GM18517 (cell line): ENCODE measurements around the gene TEAD1.

ENCODE experiments used
- ATAC-seq: cut with Tn5 transposase; IDR thresholded peaks from one replicate; pipeline ENCODE4 v1.9.1; 2021; ENCODE audit warnings: mild to moderate bottlenecking, moderate library complexity; ENCODE audit not compliant: unreplicated experiment

The TEAD1 gene

DNA sequence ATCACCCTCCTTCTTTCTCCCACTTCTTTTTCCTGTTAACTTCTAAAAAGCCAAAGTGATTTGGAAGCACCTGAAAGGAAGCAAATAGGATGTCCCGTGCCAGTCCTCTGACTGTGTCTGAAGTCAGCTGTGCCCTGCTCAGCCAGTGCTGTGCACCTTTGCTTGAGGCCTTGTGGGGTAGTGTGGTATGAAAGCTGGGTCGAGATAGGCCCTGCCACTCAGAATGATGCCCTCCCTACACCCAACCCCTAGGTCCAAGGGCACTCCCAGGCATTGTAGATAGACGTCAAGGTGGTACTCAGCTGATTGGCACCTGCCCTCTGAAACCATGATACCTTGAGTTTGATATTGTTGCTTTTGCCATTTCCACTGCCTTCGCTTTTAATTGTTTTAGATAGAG lies 251.3 kb downstream of the TEAD1 start:
- ATAC-seq: no peak

GRCh38 chr11:12927221-12927620 lies 253.0 kb downstream of the TEAD1 start:
- no peak for ATAC-seq

DNA sequence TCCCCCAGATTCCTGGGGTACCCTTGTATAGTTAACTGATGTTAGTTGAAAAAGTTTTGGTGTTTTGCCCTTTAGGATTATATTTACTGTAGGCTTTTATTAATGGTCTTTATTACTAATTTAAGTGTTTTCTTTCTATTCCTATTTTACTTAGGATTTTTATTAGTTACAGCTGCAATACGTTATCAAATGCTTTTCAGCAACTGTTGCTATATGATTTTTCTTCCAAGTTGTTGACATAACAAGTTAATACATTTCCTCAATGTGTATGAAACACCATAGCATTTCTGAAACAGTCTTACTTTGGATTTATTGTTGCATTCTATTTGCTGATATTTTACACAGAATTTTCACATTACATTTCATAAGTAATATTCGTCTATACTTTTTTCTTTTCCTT lies 253.7 kb downstream of the TEAD1 start:
- ATAC-seq: no peak

DNA sequence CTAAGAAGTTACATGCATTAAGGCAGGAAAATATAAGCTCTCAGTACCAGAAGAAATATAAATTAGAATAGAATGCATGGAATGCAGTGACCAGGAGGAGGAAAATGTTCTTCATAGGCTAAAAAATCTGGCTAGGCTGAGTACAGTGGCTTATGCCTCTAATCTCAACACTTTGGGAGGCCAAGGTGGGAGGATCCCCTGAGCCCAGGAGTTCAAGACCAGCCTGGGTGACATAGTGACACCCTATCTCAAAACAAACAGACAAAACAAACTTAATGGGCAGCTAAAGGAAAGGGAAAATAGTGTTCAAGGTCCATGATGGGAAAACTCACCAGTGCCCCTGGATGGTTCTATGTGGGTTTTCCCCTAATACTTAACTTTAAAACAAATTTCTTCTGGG lies 256.6 kb downstream of the TEAD1 start:
- no peak for ATAC-seq

- no peak for ATAC-seq
These were observed 258.3 kb downstream of the TEAD1 start for GRCh38 chr11:12932485-12932884.

GRCh38 chr11:12936200-12936599 lies 262.0 kb downstream of the TEAD1 start:
- ATAC-seq: no peak

DNA sequence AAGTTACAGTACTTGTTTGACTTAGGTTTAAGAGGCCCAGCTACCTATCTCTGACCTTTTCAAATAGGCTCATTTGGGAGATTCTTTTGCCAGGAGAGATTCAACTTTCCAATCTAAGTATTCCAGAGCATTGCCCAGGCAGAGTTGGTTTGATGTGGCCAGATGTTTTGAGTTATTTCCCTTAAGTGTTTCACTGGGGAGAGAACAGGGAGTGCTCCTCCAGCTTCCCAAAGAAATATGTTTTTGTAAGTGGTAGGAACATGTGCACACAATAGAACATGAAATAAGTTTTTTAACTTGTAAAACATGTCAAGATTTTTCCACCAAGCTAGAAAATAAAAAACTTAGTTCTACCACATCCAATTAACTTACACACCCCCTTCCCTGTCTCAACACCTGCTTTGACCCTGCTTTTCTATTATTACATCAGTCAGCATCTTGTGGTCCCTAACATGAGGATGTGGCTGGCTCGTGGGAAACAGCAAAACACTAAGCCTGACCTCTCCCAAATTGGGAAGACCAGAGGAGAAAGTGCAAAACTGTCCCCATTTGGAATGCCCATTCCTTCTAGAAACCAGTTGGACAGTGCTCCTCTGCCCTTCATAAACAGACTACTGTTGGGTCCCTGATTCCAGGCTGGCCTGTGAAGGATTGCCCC lies 264.5 kb downstream of the TEAD1 start:
- ATAC-seq: no peak

DNA sequence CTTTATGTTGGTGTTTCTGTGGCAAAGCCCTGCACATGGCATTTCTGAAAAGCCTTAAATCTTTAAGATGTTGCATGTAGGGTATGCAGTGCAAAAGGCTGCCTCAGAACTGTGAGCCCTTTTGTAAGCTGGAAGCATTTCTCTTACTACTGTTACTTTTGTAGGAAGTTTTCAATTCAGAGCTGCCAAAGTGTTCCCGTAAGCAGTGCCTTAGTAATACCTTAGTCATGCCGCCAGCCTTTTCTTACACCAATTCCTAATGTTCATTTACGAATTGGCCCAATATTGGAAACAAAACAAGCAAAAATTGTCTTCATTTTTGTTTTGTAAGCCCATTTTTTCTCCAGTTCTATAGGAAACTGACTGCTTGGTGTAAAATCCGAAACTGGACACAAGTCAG lies 267.4 kb downstream of the TEAD1 start:
- ATAC-seq: no peak

DNA sequence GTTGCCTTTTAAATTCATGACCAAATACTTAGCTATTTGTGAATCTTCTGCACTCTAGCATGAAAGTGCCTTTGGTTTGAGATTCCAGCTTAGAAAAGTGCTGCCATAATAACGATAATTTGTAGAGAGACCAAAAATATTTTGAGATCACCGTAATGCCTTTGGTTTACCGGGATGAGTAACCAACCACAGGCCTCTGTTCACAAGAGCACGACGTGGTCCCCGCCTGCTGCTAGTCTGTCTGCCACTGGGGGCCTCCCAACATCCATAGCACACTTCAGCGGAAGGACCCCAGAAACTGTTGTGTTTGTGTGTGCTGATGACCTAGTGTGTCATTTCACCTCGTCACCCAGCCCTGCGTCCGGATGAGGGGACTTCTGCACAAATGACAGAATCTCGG lies 267.9 kb downstream of the TEAD1 start:
- no peak for ATAC-seq

DNA sequence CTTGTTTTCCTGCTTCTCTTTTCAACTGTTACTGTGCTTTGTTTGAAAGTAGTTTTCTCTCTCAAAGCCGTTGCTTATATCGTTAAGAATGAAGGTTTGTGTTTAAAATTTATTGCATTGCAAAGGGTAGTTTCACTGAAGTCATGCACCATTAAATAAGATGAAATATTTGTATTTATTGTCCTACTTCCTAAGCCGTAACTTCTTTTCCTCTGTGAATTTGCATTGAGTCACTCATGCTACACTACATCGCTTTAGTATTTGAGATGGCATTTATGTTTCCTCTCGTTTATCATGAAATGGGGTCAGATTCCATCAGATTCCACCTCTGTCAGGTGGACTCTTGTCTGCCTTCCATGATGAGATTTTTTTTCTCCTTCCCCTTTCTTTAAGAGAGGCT lies 269.1 kb downstream of the TEAD1 start:
- no peak for ATAC-seq

- no peak for ATAC-seq
These were observed 270.7 kb downstream of the TEAD1 start for GRCh38 chr11:12944889-12945288.

GRCh38 chr11:12949453-12949852 lies 275.2 kb downstream of the TEAD1 start:
- no peak for ATAC-seq

DNA sequence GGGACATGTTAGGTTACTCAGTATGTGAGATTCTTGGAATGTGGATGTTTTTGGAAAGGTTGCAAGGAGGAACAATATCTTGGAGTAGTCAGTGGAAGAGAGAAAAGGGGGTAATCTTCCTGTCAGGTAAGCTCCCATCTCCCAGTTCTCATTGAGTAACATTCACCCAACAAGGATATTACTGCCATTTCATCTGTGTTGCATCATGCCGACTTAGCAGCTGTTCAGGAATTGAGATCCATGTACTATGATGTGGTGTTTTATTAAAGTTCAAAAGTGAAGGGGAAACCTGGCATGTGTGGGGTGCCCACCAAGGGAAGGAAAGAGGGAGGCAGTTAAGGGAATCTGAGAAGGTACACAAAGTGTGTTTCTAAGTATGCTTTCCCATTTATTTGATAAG lies 276.4 kb downstream of the TEAD1 start:
- no peak for ATAC-seq

- ATAC-seq: no peak
These were observed 277.2 kb downstream of the TEAD1 start for GRCh38 chr11:12951376-12951775.

DNA sequence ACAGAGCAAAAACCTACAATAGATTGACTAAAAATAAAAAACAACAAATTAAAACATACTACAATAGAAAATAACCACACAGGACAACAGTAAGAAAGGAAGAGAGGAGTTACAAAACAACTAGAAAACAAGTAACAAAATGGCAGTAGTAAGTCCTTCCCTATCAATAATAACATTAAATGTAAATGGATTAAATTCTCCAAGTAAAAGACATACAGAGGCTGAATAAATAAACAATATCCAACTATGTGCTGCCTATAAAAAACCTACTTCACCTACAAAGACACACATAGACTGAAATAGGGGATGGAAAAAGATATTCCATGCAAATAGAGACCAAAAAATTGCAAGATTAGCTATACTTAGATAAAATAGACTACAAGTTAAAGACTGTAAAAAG lies 277.9 kb downstream of the TEAD1 start:
- no peak for ATAC-seq

DNA sequence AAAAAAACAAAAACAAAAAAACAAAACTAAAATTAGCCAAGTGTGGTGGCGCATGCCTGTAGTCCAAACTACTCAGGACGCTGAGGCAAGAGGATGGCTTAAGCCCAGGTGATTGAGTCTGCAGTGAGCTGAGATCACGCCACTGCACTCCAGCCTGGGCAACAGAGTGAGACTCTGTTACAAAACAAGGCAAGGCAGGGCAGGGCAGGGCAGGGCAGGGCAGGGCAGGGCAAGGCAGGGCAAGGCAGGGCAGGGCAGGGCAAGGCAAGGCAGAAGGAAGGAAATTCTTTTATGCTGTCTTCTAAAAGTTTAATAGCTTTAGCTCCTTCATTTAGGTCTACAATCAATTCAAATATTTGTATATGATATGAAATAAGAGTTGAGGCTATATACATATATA lies 284.8 kb downstream of the TEAD1 start:
- no peak for ATAC-seq

DNA sequence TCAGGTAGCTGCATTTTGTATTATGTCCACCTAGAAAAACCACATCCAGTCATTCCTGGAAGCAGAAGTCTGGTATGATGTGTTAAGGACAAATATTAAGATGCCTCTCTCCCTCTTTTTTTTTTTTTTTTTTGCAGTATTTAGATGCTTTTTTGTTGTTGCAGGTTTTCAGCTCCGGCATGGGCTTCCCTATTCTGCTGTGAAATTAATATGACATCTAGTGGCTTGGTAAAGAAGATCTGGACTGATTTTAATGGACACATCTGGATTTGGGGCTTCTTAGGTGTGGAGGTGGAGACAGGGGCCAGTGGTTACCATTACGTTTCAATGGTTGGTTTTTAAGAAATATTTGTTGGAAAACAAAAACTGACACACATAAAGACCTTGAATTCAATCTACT lies 287.4 kb downstream of the TEAD1 start:
- ATAC-seq: no peak

GRCh38 chr11:12962306-12962705 lies 288.1 kb downstream of the TEAD1 start:
- no peak for ATAC-seq

DNA sequence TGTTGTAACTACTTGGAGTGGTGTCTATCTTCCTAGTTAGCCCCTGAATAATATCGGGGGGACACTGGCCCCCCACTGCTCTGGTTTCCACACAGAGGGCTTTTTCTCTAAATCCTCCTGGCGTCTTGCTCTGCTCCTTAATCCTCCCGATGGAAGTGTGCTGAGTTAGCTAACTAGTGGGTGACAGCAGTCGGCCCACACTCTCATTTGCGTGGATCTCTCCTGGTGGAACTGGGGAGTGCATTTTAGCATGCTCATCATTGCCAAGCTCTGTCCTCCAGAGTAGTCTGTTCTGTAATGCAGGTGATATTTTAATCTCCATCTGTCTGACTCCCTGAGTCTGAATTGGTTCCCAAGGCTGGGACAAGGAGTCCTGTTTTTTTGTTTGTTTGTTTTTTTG lies 288.8 kb downstream of the TEAD1 start:
- no peak for ATAC-seq

- ATAC-seq: peak; percentile 67
These were observed 289.7 kb downstream of the TEAD1 start for GRCh38 chr11:12963792-12964536.

- ATAC-seq: no peak
These were observed 290.4 kb downstream of the TEAD1 start for GRCh38 chr11:12964650-12965049.

DNA sequence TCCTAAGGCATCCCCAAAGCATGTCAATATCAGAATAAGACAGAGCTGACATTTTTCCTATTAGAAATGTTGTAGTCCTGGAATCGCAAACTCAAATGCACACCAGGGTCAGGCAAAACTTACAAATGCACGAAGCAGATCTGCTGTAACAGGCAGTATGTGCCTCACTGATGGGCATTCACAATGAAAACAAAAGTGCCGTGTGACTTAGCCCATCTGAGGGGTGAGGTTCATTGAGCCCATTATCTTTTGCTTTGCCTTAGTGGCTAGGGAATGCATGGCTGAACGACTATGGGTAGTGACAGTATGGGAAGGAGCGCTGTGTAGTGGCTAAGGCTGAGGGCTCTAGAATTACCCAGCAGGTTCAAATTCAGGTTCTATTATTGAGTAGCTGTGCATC lies 291.8 kb downstream of the TEAD1 start:
- ATAC-seq: no peak

GRCh38 chr11:12968101-12968500 lies 293.9 kb downstream of the TEAD1 start:
- ATAC-seq: no peak
